NCI-H1417 (cell line): ENCODE data around the gene ASF1B.

Experiments
- DNase-seq, 3 experiments: peaks; one replicate each; lab custom pipeline; 2025; lab: John Stamatoyannopoulos, UW

ASF1B gene

DNA sequence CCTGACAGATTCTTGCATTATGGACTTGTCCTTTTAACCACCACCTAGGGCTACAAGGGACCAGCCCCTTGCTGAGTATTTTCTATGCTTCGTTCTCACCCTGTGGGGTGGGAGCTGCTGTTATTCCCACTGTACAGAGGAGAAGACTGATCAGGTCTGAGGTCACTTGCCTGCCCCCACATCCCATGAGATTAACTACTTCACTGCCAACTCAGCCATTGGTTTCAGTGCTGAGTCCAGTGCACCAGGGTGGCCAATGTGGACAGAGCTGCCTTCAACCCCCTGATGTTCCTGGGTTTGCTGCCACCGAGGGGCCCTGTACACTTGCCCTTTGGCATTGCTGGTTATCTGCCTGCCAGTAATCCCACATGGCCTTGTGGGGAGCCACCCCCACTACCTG, 25.7 kb downstream of the ASF1B start:
- DNase-seq, result no peak

DNA sequence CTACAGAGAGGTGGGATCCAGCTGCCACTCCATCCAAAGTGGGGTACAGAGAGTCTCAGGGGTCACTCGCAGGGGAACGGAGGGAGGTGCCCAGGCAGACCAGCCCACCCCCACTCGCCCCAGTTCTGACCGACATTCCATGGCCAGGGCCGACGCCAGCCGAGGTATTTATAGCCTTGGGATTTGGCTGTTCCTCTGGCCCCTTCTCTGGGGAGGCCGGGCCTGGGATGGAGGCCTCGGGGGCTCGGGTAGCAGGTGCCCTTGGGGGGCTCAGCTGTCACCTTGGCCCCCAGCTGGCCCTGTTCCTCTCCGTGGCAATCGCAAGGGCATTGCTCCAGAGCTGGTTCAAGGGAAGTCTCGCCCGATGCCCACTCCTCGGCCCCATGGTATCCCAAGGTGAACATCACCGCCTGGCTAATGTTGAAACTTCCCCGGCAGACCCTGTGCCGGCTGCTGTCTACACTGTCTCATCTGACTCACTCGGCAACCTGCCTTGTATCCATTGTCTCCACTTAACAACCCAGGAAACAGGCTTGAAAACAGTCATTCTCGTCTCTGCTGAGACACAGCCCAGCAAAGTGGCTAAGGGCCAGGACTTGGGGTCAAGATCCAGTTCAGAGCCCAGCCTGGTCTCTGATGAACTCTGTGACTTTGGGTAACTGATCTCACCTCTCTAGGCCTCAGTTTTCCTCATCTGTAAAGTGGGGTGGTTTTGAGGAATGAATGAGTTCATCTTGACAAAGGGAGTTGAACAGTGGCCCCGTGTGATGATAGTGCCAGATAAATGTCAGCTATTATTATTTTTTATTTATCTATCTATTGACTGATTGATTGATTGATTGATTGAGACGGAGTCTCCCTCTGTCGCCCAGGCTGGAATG, 28.6 kb downstream of the ASF1B start:
- DNase-seq, result no peak

DNA sequence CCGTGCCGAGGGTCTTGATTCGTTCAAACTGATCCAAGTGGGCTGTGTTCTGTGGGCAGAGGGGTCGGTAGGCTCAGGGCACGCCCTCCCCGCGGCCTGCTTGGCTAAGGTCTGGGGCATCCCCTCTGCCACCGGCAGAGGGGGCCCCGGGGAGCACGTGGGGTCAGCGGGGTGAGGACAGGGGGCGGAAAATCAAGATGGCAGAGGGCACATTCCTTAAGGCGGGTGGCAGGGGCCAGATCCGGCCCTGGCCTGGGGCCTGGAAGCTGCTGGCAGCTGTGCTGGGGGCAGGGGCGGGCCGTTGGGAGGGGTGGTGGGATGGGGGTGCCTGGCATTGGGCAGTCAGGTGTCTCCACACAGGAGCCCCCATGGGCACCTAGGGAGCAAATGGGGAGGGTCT, 29.5 kb downstream of the ASF1B start:
- no peak for DNase-seq

DNA sequence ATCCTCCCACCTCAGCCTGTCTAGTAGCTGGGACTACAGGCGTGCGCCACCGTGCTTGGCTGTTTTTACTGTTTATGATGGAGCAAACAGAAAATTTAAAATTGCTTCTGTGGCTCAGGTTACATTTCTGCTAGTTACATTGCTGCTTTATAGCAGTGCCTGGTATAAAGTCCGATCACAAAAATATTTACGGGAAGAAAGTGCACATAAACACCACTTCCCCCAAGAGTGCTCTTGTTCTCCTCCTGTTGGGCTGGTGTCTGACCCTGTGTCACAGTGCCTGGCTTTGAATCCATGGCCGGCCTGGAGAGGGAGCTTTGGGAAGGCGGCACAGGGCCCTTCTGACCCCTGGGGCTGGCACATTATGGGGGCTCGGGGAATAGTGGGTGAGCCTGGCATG, 30.7 kb downstream of the ASF1B start:
- no peak for DNase-seq

DNA sequence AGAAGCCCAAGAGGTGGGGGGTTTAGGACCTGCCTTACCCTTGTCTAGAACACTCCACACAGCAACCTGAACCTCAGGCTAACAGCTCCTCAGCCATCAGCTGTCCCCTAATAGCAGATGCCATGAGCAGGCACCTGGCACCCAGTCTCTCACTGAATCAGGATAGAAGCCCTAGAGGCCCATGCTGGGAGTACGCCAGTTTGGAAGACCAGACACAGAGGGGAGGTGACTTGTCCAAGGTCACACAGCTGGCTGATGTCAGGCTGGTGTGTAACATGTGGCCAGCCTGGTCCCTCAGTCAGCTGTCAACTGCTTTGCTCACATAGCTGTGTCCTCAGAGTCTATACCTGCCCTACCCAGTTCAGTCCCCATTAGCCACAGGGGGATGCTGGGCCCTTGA, 33.1 kb downstream of the ASF1B start:
- no peak for DNase-seq

DNA sequence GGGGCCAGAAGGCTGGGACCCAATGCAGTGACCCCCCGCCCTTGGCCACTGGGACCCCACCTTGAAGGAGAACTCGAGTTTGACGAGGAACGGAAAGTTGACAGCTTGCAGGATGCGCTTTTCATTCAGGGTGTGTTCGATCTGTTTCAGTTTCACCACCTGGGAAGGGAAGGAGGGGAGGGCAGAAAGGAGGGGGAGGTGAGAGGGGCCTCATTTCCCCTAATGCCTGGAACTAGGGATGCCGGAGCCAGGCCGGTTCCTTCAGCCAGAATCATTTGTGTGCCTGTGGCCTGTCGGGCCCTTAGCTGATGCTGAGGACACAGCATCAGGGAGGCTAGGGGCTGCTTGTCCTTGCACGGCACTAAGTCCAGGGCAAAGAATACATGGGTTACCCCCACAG, 33.6 kb downstream of the ASF1B start:
- DNase-seq, result no peak

DNA sequence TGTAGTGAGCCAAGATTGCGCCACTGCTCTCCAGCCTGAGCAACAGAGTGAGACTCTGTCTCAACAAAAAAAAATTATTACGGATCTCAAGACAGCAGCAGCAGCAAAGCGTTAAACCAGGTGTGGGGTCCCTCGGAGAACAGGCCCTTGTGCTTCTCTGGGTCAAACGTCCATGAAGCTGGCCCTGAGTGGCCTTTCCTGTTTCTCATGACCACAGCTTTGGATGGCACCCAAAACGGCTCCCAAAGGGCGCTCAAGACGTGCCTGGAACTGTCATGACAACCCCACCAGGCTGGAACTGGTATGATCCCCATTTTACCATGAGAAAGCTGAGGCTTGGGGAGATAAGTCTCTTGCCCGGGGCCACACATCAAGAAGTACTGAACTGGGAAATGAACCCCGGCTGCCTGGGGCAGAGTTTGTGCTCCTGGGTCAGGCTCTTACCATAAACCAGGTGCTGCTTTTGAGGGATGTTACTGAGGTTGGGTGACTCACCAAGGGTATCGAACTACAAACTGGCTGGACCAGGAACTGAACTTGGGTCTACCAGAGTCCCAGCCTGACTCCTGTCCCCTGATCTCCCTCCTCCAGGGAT, 34.2 kb downstream of the ASF1B start:
- no peak for DNase-seq

DNA sequence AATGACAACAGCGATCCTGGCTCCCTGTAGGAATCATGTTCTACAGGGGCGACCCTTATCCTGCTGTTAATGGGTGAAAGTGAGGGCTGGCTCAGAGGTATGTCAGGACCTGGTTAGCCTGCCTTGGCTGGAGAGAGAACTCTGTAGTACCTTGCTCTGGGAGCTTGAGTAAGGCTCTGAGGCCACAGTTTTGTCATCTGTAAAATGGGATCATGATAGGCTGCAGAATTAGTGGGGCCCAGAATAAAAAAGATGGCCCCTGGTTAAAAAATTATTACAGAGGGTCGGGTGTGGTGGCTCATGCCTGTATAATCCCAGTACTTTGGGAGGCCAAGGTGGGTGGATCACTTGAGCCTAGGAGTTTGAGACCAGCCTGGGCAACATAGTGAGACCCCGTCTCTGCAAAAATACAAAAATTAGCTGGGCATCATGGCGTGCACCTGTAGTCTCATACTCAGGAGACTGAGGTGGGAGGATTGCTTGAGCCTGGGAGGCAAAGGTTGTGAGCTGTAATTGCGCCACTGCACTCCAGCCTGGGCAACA, 35.3 kb downstream of the ASF1B start:
- no peak for DNase-seq

DNA sequence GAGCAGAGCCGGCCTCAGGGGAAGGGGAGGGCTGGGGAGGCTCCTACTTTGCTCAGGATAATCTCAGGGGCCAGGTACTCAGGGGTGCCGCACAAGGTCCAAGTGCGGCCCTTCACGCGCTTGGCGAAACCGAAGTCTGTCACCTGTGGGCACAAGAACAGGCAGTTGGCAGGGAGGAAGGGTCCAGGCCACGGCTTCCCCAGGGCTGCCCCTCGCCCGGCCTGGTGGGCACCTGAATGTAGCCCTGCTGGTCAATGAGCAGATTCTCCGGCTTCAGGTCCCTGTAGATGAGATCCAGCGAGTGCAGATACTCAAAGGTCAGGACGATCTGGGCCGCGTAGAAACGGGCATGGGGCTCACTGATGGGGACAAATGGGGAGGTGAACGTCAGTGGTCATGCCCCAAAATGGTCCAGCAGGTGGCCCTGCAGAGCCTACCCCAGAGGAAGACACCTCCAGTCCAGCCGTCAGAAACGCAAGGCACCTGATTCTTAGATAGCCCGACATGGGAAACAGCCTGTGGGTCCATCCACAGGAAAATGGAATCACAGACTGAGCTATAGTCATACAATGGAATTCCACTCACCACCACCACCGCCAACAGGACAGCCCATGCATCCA, 38.7 kb downstream of the ASF1B start:
- DNase-seq, result no peak

DNA sequence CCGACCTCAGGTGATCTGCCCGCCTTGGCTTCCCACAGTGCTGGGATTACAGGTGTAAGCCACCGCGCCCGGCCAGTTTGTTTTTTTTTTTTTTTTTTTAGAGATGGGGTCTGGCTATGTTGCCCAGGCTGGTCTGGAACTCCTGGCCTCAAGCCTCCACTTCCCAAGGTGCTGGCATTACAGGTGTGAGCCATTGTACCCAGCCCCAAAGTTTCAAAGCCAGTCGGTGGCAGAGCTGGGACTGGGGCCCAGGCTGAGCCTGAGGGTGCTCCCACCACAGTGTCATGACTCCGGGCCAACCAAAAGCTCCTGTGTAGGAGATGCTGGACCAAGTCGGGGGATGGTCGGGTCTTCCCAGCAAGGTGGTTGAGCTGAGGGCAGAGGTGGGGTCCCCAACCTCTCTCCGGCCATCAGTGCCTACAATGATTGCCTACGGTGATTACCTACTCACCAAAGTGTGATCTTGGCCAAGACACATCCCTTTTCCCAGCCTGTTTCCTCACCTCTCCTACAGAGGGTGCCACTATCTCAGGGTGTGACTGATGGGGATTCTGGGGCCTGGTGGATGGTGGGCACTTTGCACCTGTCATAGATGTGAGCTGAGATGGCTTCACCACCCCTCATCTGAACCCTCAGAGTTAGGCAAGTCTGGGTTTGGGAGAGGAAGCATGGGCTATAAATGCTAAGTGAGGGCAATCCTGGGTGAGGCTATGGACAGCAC, 40.0 kb downstream of the ASF1B start:
- no peak for DNase-seq

DNA sequence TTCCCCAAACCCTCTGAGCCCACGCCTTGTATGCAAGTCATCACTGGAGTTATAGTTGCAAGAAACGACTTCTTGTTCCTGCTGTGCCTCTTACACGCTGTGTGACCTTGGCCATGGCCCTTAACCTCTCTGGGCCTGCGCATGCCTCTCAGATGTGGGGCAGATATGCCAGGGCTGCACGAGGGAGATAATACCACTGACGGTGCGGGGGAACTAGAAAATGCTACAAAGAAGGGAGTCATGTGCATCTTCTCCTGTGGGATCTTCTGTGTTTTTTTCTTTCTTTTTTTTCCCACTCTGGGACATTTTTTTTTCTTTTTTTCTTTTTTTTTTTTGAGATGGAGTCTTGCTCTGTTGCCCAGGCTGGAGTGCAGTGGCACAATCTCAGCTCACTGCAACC, 41.5 kb downstream of the ASF1B start:
- DNase-seq, result no peak

DNA sequence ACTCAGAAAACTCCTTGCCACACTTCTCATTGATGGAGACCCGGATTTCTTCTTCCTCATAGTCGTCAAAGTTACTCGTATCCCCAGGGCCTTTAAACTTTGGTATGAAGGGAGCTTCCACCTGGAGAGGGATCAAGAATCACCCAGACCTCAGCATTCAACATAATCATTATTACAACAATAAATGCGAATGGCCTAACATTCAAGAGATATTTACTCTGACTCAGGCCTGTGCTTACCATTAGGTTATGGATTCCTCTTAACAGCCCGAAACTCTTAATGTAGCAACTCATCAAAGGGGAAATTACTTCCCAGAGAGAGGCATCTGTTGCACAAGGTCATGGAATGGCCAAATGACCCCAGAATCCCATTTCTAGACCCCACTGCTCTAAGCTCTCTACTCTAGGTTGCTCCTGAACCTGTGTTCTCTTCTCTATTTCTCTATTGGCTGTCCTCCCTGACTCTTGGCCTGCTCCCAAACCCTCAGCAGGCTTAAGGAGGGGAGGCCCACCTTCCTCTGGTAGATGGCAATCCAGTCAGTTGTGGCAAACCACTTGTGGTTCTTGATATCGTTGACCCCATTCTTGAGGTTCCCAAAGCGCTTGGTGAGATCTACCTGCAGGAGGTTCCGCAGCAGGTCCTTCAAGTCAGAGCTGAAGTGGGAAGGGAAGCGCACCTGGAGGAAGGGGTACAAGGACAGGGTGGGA, 43.1 kb downstream of the ASF1B start:
- DNase-seq, result no peak

DNA sequence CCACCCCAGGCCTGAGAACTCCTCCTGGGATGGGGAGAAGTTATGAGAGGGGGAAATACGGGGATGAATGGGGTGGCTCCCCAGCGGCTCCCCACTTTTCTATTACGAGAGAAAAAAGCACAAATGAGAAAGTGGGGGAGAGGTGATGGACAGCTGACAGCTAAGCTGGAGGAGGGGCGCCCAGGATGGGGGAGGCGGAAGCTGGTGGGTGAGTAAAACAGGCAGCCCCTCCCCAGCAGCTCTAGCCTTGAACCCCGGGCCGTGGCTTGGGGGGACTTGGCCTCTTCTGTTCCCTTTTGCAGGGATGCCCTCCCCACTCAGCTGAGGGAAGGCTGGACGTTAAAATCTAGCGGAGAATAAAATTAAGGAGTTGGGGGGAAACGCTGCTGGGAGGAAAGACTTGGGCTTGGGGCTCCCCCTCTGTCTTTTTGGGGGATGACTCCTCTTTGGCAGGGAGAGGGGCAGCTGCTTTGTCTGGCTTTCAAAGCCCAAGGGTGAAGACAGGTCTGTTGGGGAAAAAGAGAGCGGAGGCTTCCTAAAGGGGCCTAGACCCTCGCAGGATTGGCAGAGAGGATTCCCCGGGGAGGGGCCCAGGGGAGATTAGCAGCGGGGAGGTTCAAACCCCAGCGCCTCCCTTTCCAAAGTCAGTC, 44.5 kb downstream of the ASF1B start:
- DNase-seq, result peak in 1 of 3 experiments; percentile 43

DNA sequence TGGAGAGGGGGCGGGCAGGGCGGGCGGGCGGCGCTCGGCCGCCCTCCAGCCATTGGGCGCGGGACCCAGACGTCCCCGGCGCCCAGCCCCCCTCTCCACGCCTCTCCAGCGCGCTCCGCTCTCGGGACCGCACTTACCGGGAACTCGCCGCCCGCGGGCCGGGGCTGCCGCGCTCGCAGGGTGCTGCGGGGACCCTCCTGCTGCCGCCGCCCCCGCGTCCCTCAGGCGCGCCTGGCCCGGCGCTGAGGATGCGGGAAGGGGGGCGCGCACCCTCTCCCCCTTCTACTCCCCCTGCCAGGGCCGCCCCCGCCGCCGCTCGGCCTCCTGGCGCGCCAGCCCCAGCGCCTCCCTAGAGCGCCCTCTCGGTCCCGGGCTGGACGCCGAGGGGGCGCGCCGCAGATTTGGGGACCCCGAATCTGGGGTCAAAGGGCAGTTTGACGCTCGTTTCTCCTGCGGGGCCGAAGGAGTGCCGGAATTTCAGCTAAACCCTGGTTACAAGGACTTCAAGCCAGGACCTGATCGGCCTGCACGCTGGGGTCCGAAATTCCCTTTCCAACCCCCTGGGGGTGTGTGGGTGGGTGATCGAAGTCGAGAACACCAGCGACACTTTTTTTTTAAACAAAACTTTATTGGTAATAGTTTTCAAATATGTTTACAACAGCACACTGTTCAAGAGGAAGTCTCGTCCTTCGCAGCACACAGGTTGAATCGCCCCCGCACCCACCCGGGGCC, 45.1 kb downstream of the ASF1B start:
- peak; percentile 7 to 94 (median 92) for DNase-seq

DNA sequence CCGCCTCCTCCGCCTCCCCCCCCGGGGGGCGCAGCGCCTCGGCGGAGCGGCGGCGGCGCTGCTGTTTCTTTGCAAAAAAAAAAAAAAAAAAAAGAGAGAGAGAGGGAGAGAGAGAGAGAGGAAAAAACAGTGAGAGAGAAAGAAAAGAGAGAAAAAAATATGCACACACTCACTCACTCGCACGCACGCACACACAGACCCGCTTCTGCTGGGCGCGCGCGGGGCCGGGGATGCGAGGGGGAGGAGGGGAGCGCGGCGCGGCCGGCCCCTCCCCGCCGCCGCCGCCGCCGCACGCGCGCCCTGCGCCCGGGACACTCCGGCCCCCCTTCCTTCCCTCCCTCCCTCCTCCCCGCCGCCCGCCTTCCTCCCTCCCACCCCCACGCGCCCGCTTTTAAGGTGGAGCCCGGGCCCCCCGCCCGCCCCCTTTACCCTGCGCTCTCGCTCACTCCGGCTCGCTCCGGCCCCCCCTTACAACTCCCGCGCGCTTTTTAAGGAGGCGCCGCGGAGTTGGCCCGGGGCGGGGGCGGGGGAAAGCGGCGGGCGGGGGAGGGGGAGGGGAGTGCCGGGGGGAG, 45.8 kb downstream of the ASF1B start, which contains the start of gene SAMD1:
Gene SAMD1, minus strand, starts transcription at position 243 of the 572 bp plus-strand sequence.
- peak; percentile 66 to 94 (median 92) for DNase-seq

DNA sequence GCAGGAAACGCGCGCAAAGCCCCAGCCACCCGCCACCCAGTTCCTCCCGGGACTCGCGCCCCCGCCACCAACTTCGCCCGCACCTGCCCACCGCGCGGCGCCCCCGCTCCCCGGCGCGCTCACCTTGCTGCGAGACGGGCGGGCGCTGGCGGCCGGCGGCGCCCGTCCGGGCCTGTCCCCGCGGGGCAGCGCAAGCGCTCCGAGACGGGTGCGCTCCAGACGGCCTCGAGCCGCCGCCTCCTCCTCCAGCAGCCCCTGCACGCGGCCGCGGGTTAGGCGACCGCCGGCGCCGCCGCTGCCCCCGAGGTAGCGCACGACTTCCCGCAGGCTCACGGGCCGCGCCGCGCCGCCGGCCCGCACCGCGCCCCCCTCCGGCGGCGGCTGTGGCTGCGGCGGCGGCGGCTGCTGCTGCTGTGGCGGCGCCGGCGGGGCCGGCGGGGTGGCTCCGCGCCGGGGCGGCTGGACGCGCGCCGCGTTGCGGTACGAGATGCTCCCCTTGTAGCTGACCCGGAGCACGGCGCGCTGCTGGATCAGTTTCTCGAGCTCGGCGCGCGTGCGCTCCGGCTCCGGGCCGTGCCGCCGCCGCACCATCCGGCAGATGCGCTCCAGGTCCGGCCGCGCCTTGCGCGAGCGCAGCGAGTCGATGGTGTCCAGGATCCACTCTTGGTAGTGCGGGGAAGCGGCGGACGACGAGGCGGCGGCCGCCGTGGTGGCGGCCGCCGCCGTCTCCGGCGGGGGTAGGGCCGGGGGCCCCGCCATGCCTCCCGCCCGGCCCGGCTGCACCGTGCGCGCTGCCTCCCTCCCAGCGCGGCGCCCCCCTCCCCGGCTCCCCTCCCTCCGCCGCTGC, 46.5 kb downstream of the ASF1B start:
- DNase-seq, result peak; percentile 37 to 75 (median 74)

DNA sequence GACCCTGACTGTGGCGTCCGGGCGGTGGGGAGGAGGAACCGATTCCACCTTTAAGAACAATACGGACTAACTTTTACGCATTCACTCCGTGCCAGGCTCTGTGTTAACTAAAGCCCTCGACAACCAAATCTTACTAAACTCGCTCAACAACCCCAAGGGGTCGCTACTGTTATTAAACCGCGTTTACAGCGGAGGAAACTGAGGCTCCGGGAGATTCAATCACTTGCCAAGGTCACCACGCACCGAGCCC, 47.1 kb downstream of the ASF1B start:
- DNase-seq, result peak in 1 of 3 experiments; percentile 63

DNA sequence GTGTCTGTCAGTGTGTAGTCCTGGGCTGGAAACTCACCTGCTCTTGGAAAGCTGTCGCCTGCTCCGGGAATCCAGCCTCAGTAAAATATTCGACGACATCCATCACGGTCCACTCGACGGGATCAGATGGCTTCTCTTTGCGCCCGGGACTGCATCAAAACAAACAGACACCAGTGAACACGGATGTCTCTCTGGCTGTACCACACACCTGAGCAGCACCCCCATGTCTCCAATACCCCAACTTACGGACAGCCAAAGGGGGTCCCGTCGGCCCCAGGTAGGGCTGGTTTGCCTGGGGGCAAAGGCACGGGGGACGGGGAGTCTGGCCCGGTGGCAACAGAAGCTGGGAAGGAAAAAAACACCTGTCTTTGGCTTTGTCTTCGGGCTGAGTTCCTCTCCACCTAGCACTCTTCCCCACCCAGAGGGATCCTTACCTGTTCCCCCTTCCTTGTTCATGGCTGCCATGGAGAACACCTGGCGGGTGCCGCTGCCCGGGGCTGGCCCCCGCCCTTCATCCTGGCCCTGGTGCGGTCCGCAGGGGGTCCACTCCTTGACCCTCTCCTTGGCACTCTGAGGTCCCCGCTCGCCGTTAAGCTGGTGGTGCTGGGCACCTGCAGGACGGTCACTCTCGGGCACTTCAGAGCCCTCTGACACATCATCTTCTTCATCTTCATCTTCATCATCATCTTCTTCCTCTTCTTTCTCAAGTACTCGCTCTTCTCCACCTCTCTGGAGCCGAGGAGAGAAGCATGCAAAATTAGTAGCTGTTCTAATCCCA, 47.6 kb downstream of the ASF1B start:
- no peak for DNase-seq
